IMR-90 (cell line): ENCODE results near the gene PLA2G4F. TPM values are rescaled to one million over a fixed set of nuclear protein-coding genes. Genes with fewer than 3 reads are reported as not detected.

Experiments used
- ATAC-seq: fragments of 200-7000 bp; cut with Tn5 transposase; 2 replicates; pipeline ENCODE4 v1.9.1; 2020; ENCODE audit warnings: low read depth, mild to moderate bottlenecking, moderate library complexity
- BruUV-seq: library from RNA; stranded (reverse); fragments of 400-500 nt; replicated peaks from 2 replicates; lab custom pipeline; 2021; lab: Mats Ljungman, UMichigan
- CTCF ChIA-PET: fragments of 300-600 bp; formaldehyde crosslinking; extraction: SDS; loops from one replicate; lab custom pipeline; 2021; ENCODE audit warnings: antibody characterized with exemption; lab: Yijun Ruan, JAX
- POLR2A ChIA-PET: fragments of 300-600 bp; sonication (Branson Sonifier 250); formaldehyde crosslinking; loops from one replicate; lab custom pipeline; 2022; ENCODE audit warnings: antibody characterized with exemption; ENCODE audit not compliant: unreplicated experiment; lab: Charles Lee
- DNase-seq: peaks from one replicate; pipeline ENCODE4 v3.0.0; 2013
- H2AFZ ChIP-seq: replicated peaks from 2 replicates; pipeline ENCODE3; 2013; ENCODE audit warnings: low read length, mild to moderate bottlenecking; ENCODE audit not compliant: poor library complexity
- H2AK5ac ChIP-seq: 2 replicates; pipeline ENCODE4 v1.6.1; 2013; ENCODE audit warnings: low read depth, low read length, inconsistent platforms
- H2AK9ac ChIP-seq: replicated peaks from 2 replicates; pipeline ENCODE3; 2013; ENCODE audit warnings: mild to moderate bottlenecking, low read depth, low read length, moderate library complexity; ENCODE audit not compliant: poor library complexity
- H2BK120ac ChIP-seq: 2 replicates; pipeline ENCODE4 v1.6.1; 2013; ENCODE audit warnings: low read depth, low read length, inconsistent platforms
- H2BK15ac ChIP-seq: 3 replicates; pipeline ENCODE4 v1.6.1; 2013; ENCODE audit warnings: low read depth, low read length, inconsistent platforms
- H2BK20ac ChIP-seq: 2 replicates; pipeline ENCODE4 v1.6.1; 2013; ENCODE audit warnings: low read depth, mild to moderate bottlenecking, inconsistent platforms, low read length, moderate library complexity
- H2BK5ac ChIP-seq: 2 replicates; pipeline ENCODE4 v1.6.1; 2013; ENCODE audit warnings: mild to moderate bottlenecking, low read depth, low read length, inconsistent platforms; ENCODE audit not compliant: poor library complexity, severe bottlenecking
- H3K14ac ChIP-seq: replicated peaks from 2 replicates; pipeline ENCODE4 v1.6.1; 2013; ENCODE audit warnings: low read depth, low read length, inconsistent platforms
- H3K18ac ChIP-seq: 2 replicates; pipeline ENCODE4 v1.6.1; 2013; ENCODE audit warnings: low read depth, low read length, control low read depth
- H3K23ac ChIP-seq: 2 replicates; pipeline ENCODE4 v1.6.1; 2013; ENCODE audit warnings: low read depth, low read length, inconsistent platforms
- H3K27ac ChIP-seq: 2 replicates; pipeline ENCODE4 v1.5.1; 2013; ENCODE audit warnings: mild to moderate bottlenecking, control low read depth, low read length; ENCODE audit not compliant: insufficient read depth
- H3K27me3 ChIP-seq: 2 replicates; pipeline ENCODE4 v1.6.1; 2013; ENCODE audit warnings: low read length; ENCODE audit not compliant: control insufficient read depth, insufficient read depth
- H3K36me3 ChIP-seq: 2 replicates; pipeline ENCODE4 v1.6.1; 2013; ENCODE audit warnings: low read length, mixed read lengths; ENCODE audit not compliant: control insufficient read depth, insufficient read depth
- H3K4ac ChIP-seq: 2 replicates; pipeline ENCODE4 v1.6.1; 2013; ENCODE audit warnings: low read depth, low read length, inconsistent platforms
- H3K4me1 ChIP-seq: 2 replicates; pipeline ENCODE4 v1.6.1; 2013; ENCODE audit warnings: low read length, mixed read lengths; ENCODE audit not compliant: control insufficient read depth, insufficient read depth
- H3K4me2 ChIP-seq: 2 replicates; pipeline ENCODE4 v1.6.1; 2013; ENCODE audit warnings: low read depth, mild to moderate bottlenecking, control low read depth, low read length, moderate library complexity
- H3K4me3 ChIP-seq: 2 replicates; pipeline ENCODE4 v1.5.1; 2013; ENCODE audit warnings: low read depth, mild to moderate bottlenecking, control low read depth, low read length, moderate library complexity; ENCODE audit not compliant: insufficient read depth
- H3K56ac ChIP-seq: 2 replicates; pipeline ENCODE4 v1.6.1; 2013; ENCODE audit warnings: low read length, inconsistent platforms; ENCODE audit not compliant: insufficient read depth; ENCODE audit errors: extremely low read depth
- H3K79me1 ChIP-seq, 2 experiments: 2 replicates each; pipeline ENCODE4 v1.6.1; 2013; ENCODE audit warnings: low read length in 2 of 2, inconsistent platforms in 1 of 2, low read depth in 1 of 2
- H3K9ac ChIP-seq: 2 replicates; pipeline ENCODE4 v1.6.1; 2013; ENCODE audit warnings: low read depth, low read length, control low read depth
- H3K9me1 ChIP-seq: 2 replicates; pipeline ENCODE4 v1.6.1; 2013; ENCODE audit warnings: low read length, inconsistent platforms; ENCODE audit not compliant: insufficient read depth
- H3K9me3 ChIP-seq: 2 replicates; pipeline ENCODE4 v1.6.1; 2013; ENCODE audit warnings: low read length; ENCODE audit not compliant: control insufficient read depth, insufficient read depth
- H4K20me1 ChIP-seq: 2 replicates; pipeline ENCODE4 v1.6.1; 2013; ENCODE audit warnings: low read length, inconsistent platforms; ENCODE audit not compliant: insufficient read depth
- H4K5ac ChIP-seq: 2 replicates; pipeline ENCODE4 v1.6.1; 2013; ENCODE audit warnings: mild to moderate bottlenecking, low read depth, low read length, control low read depth
- H4K8ac ChIP-seq, 2 experiments: 2 replicates each; pipeline ENCODE4 v1.6.1; 2013; ENCODE audit warnings: low read depth in 2 of 2, low read length in 2 of 2, control low read depth in 1 of 2, inconsistent platforms in 1 of 2
- H4K91ac ChIP-seq: 2 replicates; pipeline ENCODE4 v1.6.1; 2013; ENCODE audit warnings: low read depth, low read length, inconsistent platforms; ENCODE audit not compliant: insufficient read depth
- CEBPB ChIP-seq: IDR thresholded peaks from 2 replicates; pipeline ENCODE4 v1.6.1; 2012; ENCODE audit warnings: low read depth, low read length, improper control_type of control experiment
- ELK1 ChIP-seq: fragments of 150-350 bp; IDR thresholded peaks from 2 replicates; pipeline ENCODE4 v1.6.1; 2016; ENCODE audit warnings: low read depth, mild to moderate bottlenecking, low read length, moderate library complexity, borderline replicate concordance
- RCOR1 ChIP-seq: IDR thresholded peaks from 2 replicates; pipeline ENCODE4 v1.6.1; 2012; ENCODE audit warnings: mild to moderate bottlenecking, low read length, improper control_type of control experiment; ENCODE audit not compliant: insufficient replicate concordance
- WGBS, 2 experiments: methylation state at CpG; one replicate each; pipeline versions ENCODE4 v1.1.5 to v1.1.7; 2013; ENCODE audit warnings: missing lambda C conversion rate in 2 of 2; ENCODE audit not compliant: insufficient read length in 1 of 2; ENCODE audit errors: extremely low coverage in 2 of 2; 5-methylcytosine and 5-hydroxymethylcytosine counted together
- dilution Hi-C: fragments of 300-500 bp; cut with HindIII; formaldehyde crosslinking; loops from one replicate; pipeline ENCODE4 v1.14.3; 2018; ENCODE audit warnings: low sequenced_read_pairs; ENCODE audit not compliant: unreplicated experiment
- in situ Hi-C: fragments of 300-500 bp; cut with MboI; formaldehyde crosslinking; loops from 3 replicates; pipeline ENCODE4 v1.14.3; 2019; ENCODE audit warnings: low sequenced_read_pairs, inconsistent platforms, mixed read lengths
- intact Hi-C: fragments of 100-400 bp; cut with micrococcal nuclease; formaldehyde crosslinking; loops from 2 replicates; pipeline ENCODE4 v1.10.0; 2022
- polyA plus RNA-seq, 3 experiments: library from polyadenylated mRNA; depleted of rRNA; stranded (reverse); fragments of >200 nt; gene quantifications; 2 replicates each; pipeline ENCODE4 v1.2.3, GENCODE V29; 2012; ENCODE audit warnings: low replicate concordance in 1 of 3
- total RNA-seq: library from RNA; depleted of rRNA; stranded (reverse); fragments of >200 nt; gene quantifications from 2 replicates; pipeline ENCODE4 v1.2.3, GENCODE V29; 2012

The PLA2G4F gene
- total and polyA plus RNA-seq, 2 of the 4 experiments (the other 2 are of a cell fraction): not detected

- Histone ChIP-seq H2BK15ac (no peak overlapping the region), H3K14ac (no peak overlapping the region), H2AK9ac (no peak overlapping the region), H3K4me1 (peaks cover 2% of the 10 kb centered on the region; the same call in 1 of the 2 replicates), H3K27ac (no peak overlapping the region), H2BK120ac (no peak overlapping the region), H3K36me3 (peaks cover 40% of the 10 kb centered on the region), H3K18ac (no peak overlapping the region), H4K20me1 (no peaks in the 10 kb centered on the region), H3K9me3 (no peaks in the 10 kb centered on the region), H3K9me1 (peaks cover 3% of the 10 kb centered on the region; the same call in 1 of the 2 replicates), H3K23ac (no peak overlapping the region), H3K79me1 (peaks cover 0 to 3% of the 10 kb centered on the region in 2 experiments; a peak in 2 of 4 replicates), H3K9ac (no peak overlapping the region), H4K8ac (no peak overlapping the region), H2AK5ac (no peak overlapping the region), H3K4me2 (no peak overlapping the region), H3K4me3 (no peak overlapping the region), H2BK20ac (no peak overlapping the region), H3K4ac (no peak overlapping the region), H2AFZ (no peak overlapping the region), H4K91ac (no peak overlapping the region), H4K5ac (no peak overlapping the region), H3K27me3 (no peaks in the 10 kb centered on the region), H2BK5ac (no peak overlapping the region), H3K56ac (no peak overlapping the region)
- in situ Hi-C loops: no loop called here
- TF ChIP-seq RCOR1: no peak
- TF ChIP-seq ELK1: no peak
- TF ChIP-seq CEBPB: no peak
- intact Hi-C loops: loop anchor here (5.0 kb wide), 1 partner anchor 34 kb away; no protein-coding TSS in a partner anchor
- ChIA-PET POLR2A (interaction anchor here (0.6 kb wide), 1 partner anchor 15 kb away, joined by 3 read pairs; no protein-coding TSS in a partner anchor), CTCF (no interaction called here)
- WGBS, 2 experiments: 92% methylated on average over 6 of the region's 6 CpGs; no CpG with 5 or more reads in 1 of the 2 experiments
- no TSS peak for BruUV-seq
- DNase-seq (no peak), ATAC-seq (no peak)
- dilution Hi-C loops: no loop called here
Observed at GRCh38 chr15:42182961-42183360, 26.5 kb upstream of the PLA2G4F start.
